Measurements from ENCODE around the gene GARNL3.

- no peak for TF ChIP-seq POLR2A (IDR thresholded peaks at IDR 0.05; ENCODE audit: low read depth, low read length)
- no peak for TF ChIP-seq CTCF (IDR thresholded peaks at IDR 0.05; ENCODE audit: extremely low read depth in 1 of 2, insufficient read depth in 1 of 2, low read depth in 1 of 2, low read length in 2 of 2)
- no peak for TF ChIP-seq MYC (IDR thresholded peaks at IDR 0.05; ENCODE audit: low read depth, low read length)
- no peak for TF ChIP-seq MAX (IDR thresholded peaks at IDR 0.05; ENCODE audit: insufficient read depth, insufficient read length)
- no peak for TF ChIP-seq EZH2 (IDR thresholded peaks at IDR 0.05; ENCODE audit: borderline replicate concordance, low read depth, low read length, severe bottlenecking)
- no peak for TF ChIP-seq FOS (IDR thresholded peaks at IDR 0.05; ENCODE audit: borderline replicate concordance, insufficient read depth, low read length)
- no peak for TF ChIP-seq JUN (IDR thresholded peaks at IDR 0.05; ENCODE audit: borderline replicate concordance, insufficient read depth, insufficient read length, low read depth)
- TF ChIP-seq GATA2 (IDR thresholded peaks at IDR 0.05; ENCODE audit: insufficient read depth, insufficient read length, low read depth, low read length): no peak
- no peak for TF ChIP-seq POLR2AphosphoS5 (IDR thresholded peaks at IDR 0.05; ENCODE audit: insufficient read depth, low read depth, low read length)
These were observed 26.8 kb upstream of the GARNL3 start for GRCh38 chr9:127237801-127238200.
